ENCODE measurements around the gene FOXE3.

DNA sequence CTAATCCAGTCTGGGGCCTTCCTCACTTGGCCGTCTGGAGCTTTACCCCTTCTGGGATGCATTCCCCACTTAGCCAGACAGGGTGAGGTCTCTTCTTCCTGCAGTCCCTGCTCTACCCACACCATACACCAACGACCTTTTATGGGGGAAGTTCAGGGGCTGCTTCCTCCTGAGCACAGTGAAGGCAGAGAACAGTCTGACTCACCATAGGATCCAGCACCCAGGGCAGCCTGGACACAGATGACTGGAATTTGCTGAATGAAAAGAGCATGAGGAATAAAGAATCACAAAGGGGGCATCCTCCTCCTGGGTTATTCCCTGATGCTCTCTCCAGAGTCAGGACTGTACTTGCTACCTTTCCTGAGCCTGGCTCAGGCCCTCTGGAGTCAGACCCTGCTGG lies 4.6 kb upstream of the FOXE3 start:
- TF ChIP-seq POLR2AphosphoS5 (IDR thresholded peaks at IDR 0.05; ENCODE audit: low read depth, low read length), result no peak
- no peak for TF ChIP-seq TAF1 (IDR thresholded peaks at IDR 0.05; ENCODE audit: borderline replicate concordance, low read depth, low read length)
- no peak for TF ChIP-seq POLR2A (IDR thresholded peaks at IDR 0.05; ENCODE audit: low read depth, low read length)
